Effector CD8-positive, alpha-beta T cell (primary cell): ENCODE data around the gene PRPF19.

Experiments used
- DNase-seq: peaks from one replicate; lab custom pipeline; 2025; lab: John Stamatoyannopoulos, UW

PRPF19 gene

GRCh38 chr11:60857378-60858232, 48.8 kb downstream of the PRPF19 start:
- DNase-seq, result no peak

DNA sequence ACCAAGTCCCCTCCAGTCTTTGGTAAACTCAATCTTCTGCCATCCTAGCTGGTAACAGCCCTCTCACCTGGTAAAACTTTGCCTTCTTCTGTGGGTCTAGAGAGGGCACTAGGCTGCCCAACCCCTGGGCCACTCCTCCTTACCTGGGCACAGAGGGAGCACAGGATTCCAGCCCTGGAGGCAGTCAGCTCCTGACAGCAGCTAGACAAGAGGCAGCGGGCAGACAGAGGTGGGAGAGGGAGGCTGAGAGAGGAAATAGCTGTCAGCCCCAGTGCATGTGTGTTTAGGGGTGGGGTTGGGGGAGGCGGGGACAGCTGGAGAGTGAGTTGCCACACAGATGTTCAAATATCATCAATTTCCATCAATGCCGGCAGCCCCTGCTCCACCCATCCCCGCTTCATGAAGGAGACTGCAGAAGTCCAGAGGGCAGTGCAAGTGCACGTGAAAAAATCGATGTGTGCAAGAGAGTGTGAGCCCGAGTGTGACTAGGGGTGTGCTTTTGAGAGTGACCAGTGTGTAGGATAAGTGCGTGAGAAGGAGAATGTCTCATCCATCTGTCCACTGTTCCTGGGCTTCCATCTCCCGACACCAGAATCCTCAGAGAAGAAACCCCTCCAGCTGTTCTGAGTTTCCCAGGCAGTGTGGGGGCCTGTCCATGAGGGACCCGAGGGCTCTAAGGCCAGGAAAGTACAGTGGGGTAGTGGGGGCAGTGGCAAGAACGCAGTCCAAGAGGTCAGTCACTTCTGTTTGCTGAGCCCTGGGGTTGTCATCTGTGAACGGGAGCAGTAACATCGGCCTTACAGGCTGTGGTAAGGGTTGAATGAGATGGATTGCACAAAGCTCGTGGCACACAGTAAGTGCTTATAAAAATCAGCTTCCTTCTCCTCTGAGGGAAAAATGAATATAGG, 50.4 kb downstream of the PRPF19 start, which contains the start of gene PTGDR2:
Gene PTGDR2, minus strand, starts transcription at position 225 of the 908 bp plus-strand sequence. CDS start 2,228 bp downstream, outside the sequence.
- no peak for DNase-seq

DNA sequence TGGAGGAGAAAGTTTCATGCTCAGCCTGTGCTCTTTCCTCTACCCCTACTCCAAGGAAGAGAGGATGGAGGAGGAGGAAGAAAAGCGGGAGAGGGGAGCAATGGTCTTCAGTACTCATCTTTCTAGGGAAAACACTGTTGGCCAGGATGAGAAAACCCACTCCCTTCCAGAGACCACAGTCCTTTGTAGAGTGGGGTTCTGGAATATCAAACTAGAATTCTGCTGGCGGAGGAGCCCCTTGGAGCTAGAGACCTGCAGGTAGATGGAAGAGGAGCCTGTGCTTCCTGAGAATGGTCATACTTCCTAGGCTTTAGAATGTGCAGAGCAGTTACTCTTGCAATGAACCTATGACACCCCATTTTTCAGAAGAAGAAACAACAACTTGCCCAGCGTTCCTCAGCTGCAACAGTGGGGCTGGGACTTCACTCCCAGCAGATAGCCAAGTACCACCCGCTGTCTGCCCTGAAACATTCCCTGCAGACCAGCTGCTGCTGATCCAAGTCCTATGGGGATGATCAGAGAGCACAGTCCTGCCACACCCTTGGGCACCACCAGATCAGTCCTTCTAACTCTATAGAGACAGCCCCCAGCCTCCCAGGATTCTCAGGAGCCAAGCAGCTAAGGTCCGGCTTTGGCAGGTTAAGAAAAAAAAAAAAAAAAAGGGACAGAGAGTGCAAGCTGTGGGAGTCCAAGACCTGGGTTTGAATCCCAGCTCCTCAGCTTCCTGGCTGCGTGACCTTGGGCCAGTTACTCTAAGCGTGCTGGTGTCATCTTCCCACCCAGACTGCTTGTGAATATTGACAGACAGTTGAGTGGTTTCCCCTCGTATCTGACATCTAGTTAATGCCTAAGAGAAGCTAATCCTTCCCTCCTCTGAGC, 51.3 kb downstream of the PRPF19 start:
- no peak for DNase-seq

- DNase-seq, result no peak
Measured at GRCh38 chr11:60854140-60854846, 52.1 kb downstream of the PRPF19 start.

- DNase-seq, result no peak
Measured at GRCh38 chr11:60852982-60853950, 53.1 kb downstream of the PRPF19 start.

DNA sequence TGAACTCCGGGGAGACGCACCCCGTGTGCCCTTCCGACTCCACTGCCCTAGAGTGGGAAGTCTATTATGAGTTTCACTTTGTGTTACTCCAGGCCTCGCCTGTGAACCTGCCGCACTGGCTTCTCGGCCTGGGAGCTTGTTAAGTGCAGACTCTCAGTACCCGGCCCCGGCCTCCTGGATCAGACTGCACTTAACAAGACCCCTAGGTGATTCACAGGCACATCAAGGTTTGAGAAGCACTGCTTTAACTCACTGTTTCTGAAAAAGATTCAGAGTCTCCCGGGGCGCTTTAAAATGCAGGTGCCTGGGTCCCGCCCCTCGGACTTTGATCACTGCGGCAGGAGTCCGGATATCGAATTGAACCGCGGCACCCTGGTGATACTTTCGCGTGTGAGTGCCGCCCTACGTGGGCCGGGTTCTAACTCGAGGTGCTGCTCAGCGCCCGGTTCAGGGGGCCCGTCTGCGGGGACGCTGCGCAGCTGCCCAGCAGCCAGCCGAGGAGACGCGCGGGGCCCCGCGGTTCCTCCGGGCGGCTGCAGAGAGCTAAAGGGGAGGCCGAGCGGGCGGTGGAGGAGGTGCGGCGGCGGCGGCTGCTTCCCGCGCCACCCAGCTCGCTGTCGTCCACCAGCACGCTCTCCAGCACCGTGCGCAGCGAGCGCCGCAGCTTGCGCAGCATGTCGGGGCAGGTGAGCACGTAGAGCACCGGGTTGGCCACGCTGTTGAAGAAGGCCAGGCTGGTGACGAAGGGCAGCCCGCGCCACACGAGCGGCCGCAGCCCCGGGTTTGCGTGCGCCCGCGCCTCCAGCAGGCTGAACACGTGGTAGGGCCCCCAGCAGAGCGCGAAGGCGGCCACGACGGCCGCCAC, 54.0 kb downstream of the PRPF19 start:
- no peak for DNase-seq

- no peak for DNase-seq
Measured at GRCh38 chr11:60851327-60852104, 54.9 kb downstream of the PRPF19 start.

- DNase-seq, result no peak
Measured at GRCh38 chr11:60849641-60850520, 56.5 kb downstream of the PRPF19 start.

- no peak for DNase-seq
Measured at GRCh38 chr11:60848714-60849151, 57.7 kb downstream of the PRPF19 start.

DNA sequence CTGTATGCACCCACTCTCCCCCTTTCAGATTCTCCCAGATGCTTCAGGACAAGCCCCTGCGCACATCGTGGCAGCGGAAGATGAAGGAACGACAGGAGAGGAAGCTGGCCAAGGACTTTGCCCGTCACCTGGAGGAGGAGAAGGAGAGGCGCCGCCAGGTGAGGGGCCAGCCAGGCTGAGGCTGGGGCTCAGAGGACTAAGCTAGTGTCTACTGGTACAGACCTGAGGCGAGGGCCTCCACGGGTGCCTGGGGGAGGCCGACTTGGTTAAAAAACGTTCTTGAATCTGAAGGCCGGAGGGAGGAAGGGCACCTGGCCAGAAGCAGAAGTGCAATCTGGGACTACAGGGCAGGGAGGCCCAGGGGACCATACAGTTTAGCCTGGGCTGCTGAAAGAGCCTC, 58.5 kb downstream of the PRPF19 start:
- DNase-seq, result no peak

DNA sequence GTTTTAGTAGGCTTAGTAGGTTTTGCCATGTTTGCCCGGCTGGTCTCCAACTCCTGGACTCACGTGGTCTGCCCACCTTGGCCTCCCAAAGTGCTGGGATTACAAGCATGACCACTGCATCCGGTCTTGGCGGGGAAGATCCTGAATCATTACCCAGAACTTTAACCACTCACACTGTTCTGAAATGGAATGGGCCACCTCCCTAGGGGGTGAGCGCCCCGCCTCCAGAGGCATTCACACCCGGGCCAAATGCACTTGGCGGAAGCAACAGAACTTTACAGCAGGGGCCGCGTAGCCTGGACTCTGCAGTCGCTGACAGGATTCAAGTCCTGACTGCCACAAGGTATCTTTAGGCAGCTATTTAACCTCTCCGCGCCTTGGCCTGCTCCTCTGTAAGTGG, 59.1 kb downstream of the PRPF19 start:
- no peak for DNase-seq

- no peak for DNase-seq
Measured at GRCh38 chr11:60845338-60845737, 61.0 kb downstream of the PRPF19 start.

DNA sequence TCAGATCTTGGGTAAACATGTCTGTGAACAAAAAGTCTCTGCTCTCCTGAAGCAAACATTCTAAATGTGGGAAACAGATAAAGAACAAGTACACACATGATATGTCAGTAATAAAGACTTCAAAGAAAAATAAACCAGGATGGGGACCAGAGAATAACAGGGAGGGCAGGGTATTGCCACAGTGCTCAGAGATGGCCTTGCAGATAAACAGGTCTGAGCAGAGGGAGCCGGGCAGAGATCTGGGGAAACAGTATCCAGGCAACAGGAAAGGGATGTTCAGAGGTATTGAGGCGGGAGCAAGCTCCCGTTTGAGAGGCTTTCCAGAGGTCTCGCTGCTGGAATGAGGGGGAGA, 61.5 kb downstream of the PRPF19 start:
- DNase-seq, result no peak

DNA sequence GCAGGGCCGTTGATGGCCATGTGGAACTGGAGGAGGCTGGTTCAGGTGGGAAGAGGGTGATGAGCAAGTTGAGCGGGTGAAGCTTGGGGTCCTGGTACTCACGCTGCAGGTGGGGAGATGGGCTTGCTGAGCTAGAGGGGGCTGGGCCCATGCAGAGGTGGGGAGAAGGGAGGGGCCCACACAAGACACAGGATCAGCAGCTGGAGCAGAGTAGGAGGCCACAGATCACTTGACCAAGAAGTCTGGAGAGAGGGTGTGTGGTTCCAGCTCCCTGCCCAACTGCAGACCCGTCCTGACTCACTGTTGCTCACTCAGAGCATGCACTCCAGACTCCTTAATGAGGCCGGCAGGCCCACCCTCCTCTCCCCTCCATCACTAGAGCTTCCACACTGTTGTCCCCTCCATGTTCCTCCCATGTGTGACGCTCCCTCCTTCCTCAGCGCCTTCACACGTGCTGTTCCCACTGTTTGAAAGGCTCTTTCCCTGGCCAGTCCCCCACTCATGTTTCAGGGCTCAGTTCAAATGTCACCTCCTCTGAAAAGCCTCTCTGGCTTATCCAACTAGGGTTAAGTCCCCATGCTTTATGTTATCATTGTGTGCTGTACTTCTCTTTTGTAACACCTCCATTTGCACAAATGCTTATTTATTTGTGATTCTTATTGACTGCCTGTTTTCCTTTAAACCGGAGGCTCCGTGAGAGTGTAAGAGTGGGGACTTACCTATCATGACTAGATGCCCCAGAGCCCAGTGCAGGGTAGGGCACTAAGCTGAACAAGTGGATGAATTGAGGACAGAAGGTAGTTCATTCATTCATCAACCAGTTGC, 62.1 kb downstream of the PRPF19 start:
- no peak for DNase-seq

DNA sequence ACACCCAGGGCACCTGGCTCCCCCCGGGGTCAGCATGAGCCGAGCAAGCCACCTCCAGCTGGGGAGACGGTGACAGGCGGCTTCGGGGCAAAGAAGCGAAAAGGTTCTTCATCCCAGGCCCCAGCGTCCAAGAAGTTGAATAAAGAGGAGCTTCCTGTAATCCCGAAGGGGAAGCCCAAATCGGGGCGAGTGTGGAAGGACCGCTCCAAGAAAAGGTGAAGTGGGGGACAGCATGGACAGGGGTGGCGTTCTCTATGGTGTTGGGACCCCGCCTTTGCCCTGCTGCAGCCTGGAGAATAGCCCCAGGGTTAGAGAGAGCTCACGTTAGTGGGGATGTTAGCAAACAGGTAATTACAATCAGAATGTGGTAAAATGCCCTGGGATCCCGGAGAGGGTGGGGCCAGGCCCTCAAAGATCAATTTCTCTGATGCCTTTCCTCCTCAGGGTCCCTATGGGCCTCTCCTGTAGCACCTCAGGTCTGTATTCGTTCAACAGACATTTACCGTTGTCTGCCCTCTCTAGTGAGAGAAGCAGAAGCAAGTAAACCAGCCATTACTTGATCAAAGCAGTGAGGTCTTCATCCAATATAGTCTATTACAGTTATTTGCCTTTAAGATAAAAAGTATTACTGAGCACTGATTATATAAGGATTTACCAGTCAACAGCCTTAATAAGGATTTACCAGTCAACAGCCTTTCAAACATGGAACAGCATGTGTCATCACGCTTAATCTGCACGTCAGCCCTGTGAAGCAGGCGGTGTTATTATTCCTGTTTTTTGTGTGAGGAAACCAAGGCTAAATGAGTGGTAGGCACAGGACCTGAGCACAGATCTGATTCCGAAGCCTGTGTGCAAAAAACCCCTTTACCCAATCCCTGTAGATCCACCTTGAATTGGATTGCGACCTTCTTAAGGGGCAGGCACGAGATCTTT, 63.5 kb downstream of the PRPF19 start:
- no peak for DNase-seq
